AG10803 (cell line): ENCODE data around the gene ASB7.
A peak's percentile ranks its signal among the peaks of the same experiment; 100 is the strongest.

ENCODE experiments used
- DNase-seq: peaks from one replicate; pipeline ENCODE4 v3.0.0; 2010; ENCODE audit warnings: low read depth
- H3K4me3 ChIP-seq: 2 replicates; pipeline ENCODE4 v1.5.1; 2011; ENCODE audit warnings: mild to moderate bottlenecking, low read length, control low read depth
- TF ChIP-seq, protein P1 (sequence below): conservative IDR thresholded peaks from 2 replicates; pipeline ENCODE4 v1.5.1; 2011; ENCODE audit warnings: mild to moderate bottlenecking, low read length, control low read depth, inconsistent platforms

ASB7 gene

GRCh38 chr15:100682468-100682867, 80.1 kb downstream of the ASB7 start:
- no peak for DNase-seq
- H3K4me3 ChIP-seq: no peak overlapping the region
- TF ChIP-seq, protein P1, sequence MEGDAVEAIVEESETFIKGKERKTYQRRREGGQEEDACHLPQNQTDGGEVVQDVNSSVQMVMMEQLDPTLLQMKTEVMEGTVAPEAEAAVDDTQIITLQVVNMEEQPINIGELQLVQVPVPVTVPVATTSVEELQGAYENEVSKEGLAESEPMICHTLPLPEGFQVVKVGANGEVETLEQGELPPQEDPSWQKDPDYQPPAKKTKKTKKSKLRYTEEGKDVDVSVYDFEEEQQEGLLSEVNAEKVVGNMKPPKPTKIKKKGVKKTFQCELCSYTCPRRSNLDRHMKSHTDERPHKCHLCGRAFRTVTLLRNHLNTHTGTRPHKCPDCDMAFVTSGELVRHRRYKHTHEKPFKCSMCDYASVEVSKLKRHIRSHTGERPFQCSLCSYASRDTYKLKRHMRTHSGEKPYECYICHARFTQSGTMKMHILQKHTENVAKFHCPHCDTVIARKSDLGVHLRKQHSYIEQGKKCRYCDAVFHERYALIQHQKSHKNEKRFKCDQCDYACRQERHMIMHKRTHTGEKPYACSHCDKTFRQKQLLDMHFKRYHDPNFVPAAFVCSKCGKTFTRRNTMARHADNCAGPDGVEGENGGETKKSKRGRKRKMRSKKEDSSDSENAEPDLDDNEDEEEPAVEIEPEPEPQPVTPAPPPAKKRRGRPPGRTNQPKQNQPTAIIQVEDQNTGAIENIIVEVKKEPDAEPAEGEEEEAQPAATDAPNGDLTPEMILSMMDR: no peak

- H3K4me3 ChIP-seq: no peak overlapping the region
- TF ChIP-seq, protein P1: no peak
- DNase-seq: no peak
Measured at GRCh38 chr15:100683434-100683833, 81.0 kb downstream of the ASB7 start.

DNA sequence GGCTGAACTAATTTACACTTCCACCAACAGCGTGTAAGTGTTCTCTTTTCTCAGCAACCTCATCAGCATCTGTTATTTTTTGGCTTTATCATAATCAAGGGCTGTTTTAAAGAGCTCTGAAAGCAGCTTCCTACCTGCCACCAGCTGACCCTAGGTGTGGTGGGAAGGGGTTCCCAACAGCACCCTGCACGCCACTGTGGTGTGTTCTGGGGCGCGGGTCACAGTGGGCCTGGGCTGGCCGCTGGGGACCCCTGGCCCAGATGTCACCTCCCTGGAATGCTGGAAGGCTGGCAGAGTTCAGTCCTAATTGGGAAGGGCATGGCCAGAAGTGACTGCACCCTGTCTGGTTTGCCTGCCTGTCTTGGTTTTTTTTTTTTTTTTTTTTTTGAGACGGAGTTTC, 82.2 kb downstream of the ASB7 start:
- no peak overlapping the region for H3K4me3 ChIP-seq
- DNase-seq: no peak
- TF ChIP-seq, protein P1: no peak

- H3K4me3 ChIP-seq: no peak overlapping the region
- peak; percentile 76 for DNase-seq
- TF ChIP-seq, protein P1: no peak
Measured at GRCh38 chr15:100686021-100686724, 83.8 kb downstream of the ASB7 start.

DNA sequence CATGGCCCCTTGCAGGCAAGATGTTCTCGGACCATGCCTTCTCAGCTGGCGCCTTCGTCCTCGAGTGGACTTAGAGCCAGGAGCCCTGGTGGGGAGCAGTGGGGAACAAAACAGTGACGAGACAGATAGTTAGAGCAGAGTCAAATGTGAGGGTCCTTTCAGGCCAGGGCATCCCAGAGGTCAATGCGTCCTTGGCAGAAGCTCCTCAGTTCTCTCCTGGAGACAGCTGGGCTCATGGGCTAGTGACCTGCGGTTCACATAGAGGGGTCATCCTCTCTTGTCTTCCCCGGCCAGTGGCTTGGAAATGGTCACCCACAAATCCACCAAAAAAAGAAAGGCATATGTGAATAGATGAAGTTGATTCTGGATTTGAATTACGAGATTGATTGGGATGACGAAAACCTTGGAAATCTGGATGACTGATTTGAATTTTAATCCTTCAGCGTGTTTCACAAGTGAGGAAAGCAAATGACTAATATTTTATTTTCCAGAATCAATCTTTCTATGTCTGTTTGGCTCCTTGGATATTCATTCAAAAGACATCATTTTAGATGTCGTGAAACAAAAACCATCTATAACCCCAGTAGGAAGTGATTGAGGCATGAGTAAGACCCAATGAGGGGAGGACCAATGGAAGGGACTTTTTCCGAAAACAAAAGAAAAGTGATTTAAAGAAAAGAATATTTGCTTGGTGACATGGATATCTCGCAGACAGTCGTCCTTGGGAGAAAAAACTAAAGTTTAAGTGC, 84.5 kb downstream of the ASB7 start:
- peak overlapping the region; percentile 37 for H3K4me3 ChIP-seq
- peak; percentile 77 for DNase-seq
- TF ChIP-seq, protein P1: no peak

GRCh38 chr15:100687582-100688141, 85.3 kb downstream of the ASB7 start:
- TF ChIP-seq, protein P1: no peak
- DNase-seq: peak; percentile 81
- peak overlapping the region; percentile 37 for H3K4me3 ChIP-seq
